Measurements from ENCODE around the gene RPL39L. TPM values are rescaled to one million over a fixed set of nuclear protein-coding genes. Genes with fewer than 3 reads are reported as not detected.

RPL39L gene
- total and polyA plus RNA-seq, 10 of the 15 experiments (the other 5 are each of a cell fraction or from before 2014, with no cell fraction given), result 12.5 to 67.8 (median 31.3) TPM

DNA sequence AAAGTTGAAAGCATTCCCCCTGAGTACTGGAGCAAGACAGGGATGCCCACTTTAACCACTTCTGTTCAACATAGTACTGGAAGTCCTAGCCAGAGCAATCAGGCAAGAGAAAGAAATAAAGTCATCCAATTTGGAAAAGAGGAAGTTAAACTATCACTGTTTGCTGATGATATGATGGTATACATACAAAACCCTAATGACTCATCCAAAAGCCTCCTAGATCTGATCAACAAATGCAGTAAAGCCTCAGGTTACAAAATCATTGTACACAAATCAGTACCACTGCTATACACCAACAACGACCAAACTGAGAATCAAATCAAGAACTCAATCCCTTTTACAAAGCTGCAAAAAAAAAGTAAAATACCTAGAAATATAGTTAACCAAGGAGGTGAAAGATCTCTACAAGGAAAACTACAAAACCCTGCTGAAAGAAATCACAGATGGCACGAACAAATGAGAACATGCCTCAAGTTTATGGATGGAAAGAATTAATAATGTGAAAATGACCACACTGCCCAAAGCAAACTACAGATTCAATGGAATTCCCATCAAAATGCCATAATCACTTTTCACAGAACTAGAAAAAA is 40.3 kb downstream of the RPL39L start:
- H4K20me1 ChIP-seq (ENCODE audit: control insufficient read depth, insufficient read depth), result no peaks in the 10 kb centered on the region
- intact Hi-C loops (cut with micrococcal nuclease; ENCODE audit: unreplicated experiment), result no loop called here
- no peaks in the 10 kb centered on the region; the same call in 1 of the 3 replicates for H3K9me3 ChIP-seq (replicated peaks; ENCODE audit: control insufficient read depth, insufficient read depth, low read length)
- no peak overlapping the region for H3K27ac ChIP-seq (ENCODE audit: control insufficient read depth, insufficient read depth)
- H3K36me3 ChIP-seq (ENCODE audit: control insufficient read depth in 2 of 2, insufficient read depth in 2 of 2, low read length in 1 of 2), result no peaks in the 10 kb centered on the region
- no peak overlapping the region for H3K4me2 ChIP-seq (ENCODE audit: control insufficient read depth, insufficient read depth)
- H3K4me1 ChIP-seq (ENCODE audit: control insufficient read depth, insufficient read depth, low read length), result 0 out of 2 replicates have a peak, but pooled peaks cover 5% of the 10 kb centered on the region
- no TSS peak for BruUV-seq (replicated peaks)
- RAD21 ChIA-PET (ENCODE audit: unreplicated experiment), result no interaction called here
- SMC1A ChIA-PET (ENCODE audit: uncharacterized antibody, unreplicated experiment), result interaction anchor here (1.3 kb wide), 1 partner anchor 12 kb away, joined by 6 read pairs; no protein-coding TSS in a partner anchor
- H3K9ac ChIP-seq (ENCODE audit: control insufficient read depth, insufficient read depth, low read length), result no peak overlapping the region
- peak; percentile 77 for ATAC-seq
- WGBS (ENCODE audit: insufficient coverage, insufficient replicate concordance, low lambda C conversion rate, missing lambda C conversion rate), result 39% methylated on average over 2 of the region's 2 CpGs
- no peaks in the 10 kb centered on the region for H3K27me3 ChIP-seq (replicated peaks in 1 of 2; ENCODE audit: control insufficient read depth in 2 of 2, insufficient read depth in 2 of 2, low read length in 1 of 2)
- TF ChIP-seq HCFC1 (IDR thresholded peaks at IDR 0.05; ENCODE audit: low read length), result no peak
- no peak for TF ChIP-seq SPI1 (IDR thresholded peaks at IDR 0.05; ENCODE audit: borderline replicate concordance, insufficient read depth, low read depth, low read length)
- TF ChIP-seq CEBPB (IDR thresholded peaks at IDR 0.05; ENCODE audit: borderline replicate concordance in 1 of 2, low read depth in 2 of 2, low read length in 2 of 2), result no peak
- TF ChIP-seq SMARCA5 (IDR thresholded peaks at IDR 0.05), result no peak
- no peak for TF ChIP-seq NFIC (IDR thresholded peaks at IDR 0.05; ENCODE audit: low read depth, low read length)
- TF ChIP-seq CBX3 (IDR thresholded peaks at IDR 0.05; ENCODE audit: borderline replicate concordance, low read depth), result no peak
- TF ChIP-seq IRF4 (IDR thresholded peaks at IDR 0.05; ENCODE audit: low read depth, low read length), result no peak
- POLR2A ChIA-PET, result no interaction called here
- DNase-seq (ENCODE audit: low read depth, low spot score), result no peak
- no peaks in the 10 kb centered on the region for H3K79me2 ChIP-seq (ENCODE audit: control insufficient read depth, insufficient read depth, low read length)
- H2AFZ ChIP-seq (ENCODE audit: control insufficient read depth, low read depth, low read length), result no peak overlapping the region
- FAIRE-seq, result no peak
- CTCF ChIA-PET, result no interaction called here
- in situ Hi-C loops (cut with MboI), result no loop called here
- no peak overlapping the region for H3K4me3 ChIP-seq

DNA sequence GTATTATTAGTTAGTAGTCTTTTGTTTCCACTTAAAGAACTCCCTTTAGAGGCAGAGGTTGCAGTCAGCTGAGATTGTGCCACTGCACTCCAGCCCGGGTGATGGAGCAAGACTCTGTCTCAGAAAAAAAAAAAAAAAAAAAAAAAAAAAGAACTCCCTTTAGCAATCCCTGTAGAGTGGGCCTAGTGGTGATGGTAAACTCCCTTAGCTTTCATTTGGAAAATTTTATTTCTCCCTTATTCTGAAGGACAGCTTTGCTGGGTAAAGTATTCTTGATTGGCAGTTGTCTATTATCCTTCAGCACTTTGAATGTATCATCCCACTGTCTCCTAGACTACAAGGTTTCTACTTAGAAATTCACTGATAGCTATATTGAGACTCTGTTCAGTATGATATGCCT is 46.0 kb downstream of the RPL39L start:
- no peaks in the 10 kb centered on the region for H3K79me2 ChIP-seq (ENCODE audit: control insufficient read depth, insufficient read depth, low read length)
- SMC1A ChIA-PET (ENCODE audit: uncharacterized antibody, unreplicated experiment), result interaction anchor here (0.6 to 1.3 kb wide), 3 partner anchors 9 to 301 kb away, joined by 3 to 5 read pairs (median 3); no protein-coding TSS in a partner anchor
- H4K20me1 ChIP-seq (ENCODE audit: control insufficient read depth, insufficient read depth), result no peaks in the 10 kb centered on the region
- no TSS peak for BruUV-seq (replicated peaks)
- no peak overlapping the region for H3K4me2 ChIP-seq (ENCODE audit: control insufficient read depth, insufficient read depth)
- DNase-seq (ENCODE audit: low read depth, low spot score), result no peak
- no peaks in the 10 kb centered on the region for H3K27me3 ChIP-seq (replicated peaks in 1 of 2; ENCODE audit: control insufficient read depth in 2 of 2, insufficient read depth in 2 of 2, low read length in 1 of 2)
- H2AFZ ChIP-seq (ENCODE audit: control insufficient read depth, low read depth, low read length), result no peak overlapping the region
- 80% methylated on average over 1 of the region's 1 CpG for WGBS (ENCODE audit: insufficient coverage, insufficient replicate concordance, low lambda C conversion rate, missing lambda C conversion rate)
- no peak overlapping the region for H3K4me3 ChIP-seq
- CTCF ChIA-PET, result interaction anchor here (0.8 to 3.0 kb wide), 5 partner anchors 12 to 72 kb away, joined by 3 to 17 read pairs (median 5); no protein-coding TSS in a partner anchor
- peaks cover 5% of the 10 kb centered on the region for H3K9me3 ChIP-seq (replicated peaks; ENCODE audit: control insufficient read depth, insufficient read depth, low read length)
- FAIRE-seq, result no peak
- H3K36me3 ChIP-seq (ENCODE audit: control insufficient read depth in 2 of 2, insufficient read depth in 2 of 2, low read length in 1 of 2), result no peaks in the 10 kb centered on the region
- no peaks in the 10 kb centered on the region for H3K4me1 ChIP-seq (ENCODE audit: control insufficient read depth, insufficient read depth, low read length)
- no peak overlapping the region for H3K9ac ChIP-seq (ENCODE audit: control insufficient read depth, insufficient read depth, low read length)
- RAD21 ChIA-PET (ENCODE audit: unreplicated experiment), result interaction anchor here (0.6 to 0.7 kb wide), 2 partner anchors 130 to 1414 kb away, joined by 3 read pairs; no protein-coding TSS in a partner anchor
- POLR2A ChIA-PET, result interaction anchor here (0.6 kb wide), 1 partner anchor 127 kb away, joined by 3 read pairs; no protein-coding TSS in a partner anchor
- intact Hi-C loops (cut with micrococcal nuclease; ENCODE audit: unreplicated experiment) (no loop called here), in situ Hi-C loops (cut with MboI) (no loop called here)
- ATAC-seq, result no peak
- H3K27ac ChIP-seq (ENCODE audit: control insufficient read depth, insufficient read depth), result no peak overlapping the region
- no peak for TF ChIP-seq STAT1 (conservative IDR thresholded peaks at IDR 0.05)
- TF ChIP-seq SREBF2 (IDR thresholded peaks at IDR 0.05; ENCODE audit: low read length), result no peak
- no peak for TF ChIP-seq NFYB (IDR thresholded peaks at IDR 0.05; ENCODE audit: insufficient read depth, low read depth, low read length)
- TF ChIP-seq, protein P1, sequence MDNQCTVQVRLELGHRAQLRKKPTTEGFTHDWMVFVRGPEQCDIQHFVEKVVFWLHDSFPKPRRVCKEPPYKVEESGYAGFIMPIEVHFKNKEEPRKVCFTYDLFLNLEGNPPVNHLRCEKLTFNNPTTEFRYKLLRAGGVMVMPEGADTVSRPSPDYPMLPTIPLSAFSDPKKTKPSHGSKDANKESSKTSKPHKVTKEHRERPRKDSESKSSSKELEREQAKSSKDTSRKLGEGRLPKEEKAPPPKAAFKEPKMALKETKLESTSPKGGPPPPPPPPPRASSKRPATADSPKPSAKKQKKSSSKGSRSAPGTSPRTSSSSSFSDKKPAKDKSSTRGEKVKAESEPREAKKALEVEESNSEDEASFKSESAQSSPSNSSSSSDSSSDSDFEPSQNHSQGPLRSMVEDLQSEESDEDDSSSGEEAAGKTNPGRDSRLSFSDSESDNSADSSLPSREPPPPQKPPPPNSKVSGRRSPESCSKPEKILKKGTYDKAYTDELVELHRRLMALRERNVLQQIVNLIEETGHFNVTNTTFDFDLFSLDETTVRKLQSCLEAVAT (IDR thresholded peaks at IDR 0.05), result no peak
- no peak for TF ChIP-seq STAT3 (IDR thresholded peaks at IDR 0.05; ENCODE audit: low read depth, low read length)
- TF ChIP-seq SIX5 (IDR thresholded peaks at IDR 0.05; ENCODE audit: low read depth, low read length, severe bottlenecking), result no peak
- TF ChIP-seq MEF2B (IDR thresholded peaks at IDR 0.05; ENCODE audit: partially characterized antibody, poor library complexity, severe bottlenecking), result no peak

Data from GM12878 (cell line).